Measurements from ENCODE around the gene TRPC5OS.

The TRPC5OS gene

GRCh38 chrX:111875881-111876280 is at the start of gene TRPC5OS:
TSS of gene TRPC5OS (plus strand) at chrX:111876181. CDS start at chrX:111901850, 25,669 bp downstream.
- H4K20me1 ChIP-seq: 0 out of 2 replicates have a peak, but pooled peaks cover 5% of the 10 kb centered on the region
- H3K4me2 ChIP-seq: no peak within 1 kb of the TSS
- peaks cover 56% of the 10 kb centered on the region for H3K27me3 ChIP-seq
- no peak within 1 kb of the TSS for H3K4me3 ChIP-seq
- no peaks in the 10 kb centered on the region for H3K4me1 ChIP-seq
- H3K9me3 ChIP-seq: no peaks in the 10 kb centered on the region
- H3K36me3 ChIP-seq: no peaks in the 10 kb centered on the region
- H3K27ac ChIP-seq: no peak within 1 kb of the TSS
- H3K9ac ChIP-seq: no peak within 1 kb of the TSS
- TF ChIP-seq Cebpa-rat (IDR thresholded peaks at IDR 0.05): no peak

GRCh38 chrX:111829345-111829744 is 46.6 kb upstream of the TRPC5OS start:
- no peak for TF ChIP-seq Cebpa-rat (IDR thresholded peaks at IDR 0.05)
- H3K9ac ChIP-seq: no peak overlapping the region
- peaks cover 71% of the 10 kb centered on the region for H3K27me3 ChIP-seq

GRCh38 chrX:111830571-111830970 is 45.4 kb upstream of the TRPC5OS start:
- Histone ChIP-seq H3K4me2 (no peak overlapping the region), H3K9me3 (peaks cover 23% of the 10 kb centered on the region), H3K36me3 (no peaks in the 10 kb centered on the region), H3K9ac (no peak overlapping the region), H4K20me1 (no peaks in the 10 kb centered on the region), H3K4me1 (no peaks in the 10 kb centered on the region), H3K27me3 (peaks cover 75% of the 10 kb centered on the region), H3K27ac (no peak overlapping the region), H3K4me3 (no peak overlapping the region)
- no peak for TF ChIP-seq Cebpa-rat (IDR thresholded peaks at IDR 0.05)

More at GRCh38 chrX:111829345-111829744, 46.6 kb upstream of the TRPC5OS start:
- no peak overlapping the region for H3K4me3 ChIP-seq
- H3K27ac ChIP-seq: no peak overlapping the region
- peaks cover 23% of the 10 kb centered on the region for H3K9me3 ChIP-seq
- no peaks in the 10 kb centered on the region for H3K36me3 ChIP-seq
- no peaks in the 10 kb centered on the region for H3K4me1 ChIP-seq
- H3K4me2 ChIP-seq: no peak overlapping the region
- no peaks in the 10 kb centered on the region for H4K20me1 ChIP-seq

- Histone ChIP-seq H3K36me3 (no peaks in the 10 kb centered on the region), H3K27me3 (peaks cover 75% of the 10 kb centered on the region), H3K27ac (no peak overlapping the region), H3K4me2 (no peak overlapping the region), H3K9me3 (peaks cover 23% of the 10 kb centered on the region), H3K9ac (no peak overlapping the region), H3K4me1 (no peaks in the 10 kb centered on the region), H4K20me1 (no peaks in the 10 kb centered on the region), H3K4me3 (no peak overlapping the region)
- TF ChIP-seq Cebpa-rat (IDR thresholded peaks at IDR 0.05): no peak
Measured at GRCh38 chrX:111831343-111831742, 44.6 kb upstream of the TRPC5OS start.

GRCh38 chrX:111837197-111837596 is 38.8 kb upstream of the TRPC5OS start:
- H4K20me1 ChIP-seq: no peaks in the 10 kb centered on the region
- no peaks in the 10 kb centered on the region for H3K9me3 ChIP-seq
- no peak overlapping the region for H3K27ac ChIP-seq
- H3K9ac ChIP-seq: no peak overlapping the region
- peaks cover 82% of the 10 kb centered on the region for H3K27me3 ChIP-seq
- no peak overlapping the region for H3K4me3 ChIP-seq
- no peak for TF ChIP-seq Cebpa-rat (IDR thresholded peaks at IDR 0.05)
- H3K4me2 ChIP-seq: no peak overlapping the region
- H3K36me3 ChIP-seq: no peaks in the 10 kb centered on the region
- no peaks in the 10 kb centered on the region for H3K4me1 ChIP-seq

GRCh38 chrX:111847491-111848133 is 28.4 kb upstream of the TRPC5OS start:
- H3K9me3 ChIP-seq: no peaks in the 10 kb centered on the region

GRCh38 chrX:111848541-111848940 is 27.4 kb upstream of the TRPC5OS start:
- no peak for TF ChIP-seq Cebpa-rat (IDR thresholded peaks at IDR 0.05)
- Histone ChIP-seq H3K27me3 (peaks cover 100% of the 10 kb centered on the region), H3K4me3 (no peak overlapping the region), H4K20me1 (peaks cover 5% of the 10 kb centered on the region; the same call in 1 of the 2 replicates), H3K27ac (no peak overlapping the region), H3K4me2 (no peak overlapping the region), H3K9ac (no peak overlapping the region), H3K36me3 (no peaks in the 10 kb centered on the region), H3K4me1 (no peaks in the 10 kb centered on the region), H3K9me3 (no peaks in the 10 kb centered on the region)

More at GRCh38 chrX:111847491-111848133, 28.4 kb upstream of the TRPC5OS start:
- Histone ChIP-seq H4K20me1 (peaks cover 5% of the 10 kb centered on the region; the same call in 1 of the 2 replicates), H3K27me3 (peaks cover 98% of the 10 kb centered on the region), H3K36me3 (no peaks in the 10 kb centered on the region), H3K4me2 (no peak overlapping the region), H3K4me1 (no peaks in the 10 kb centered on the region), H3K27ac (no peak overlapping the region), H3K4me3 (no peak overlapping the region), H3K9ac (no peak overlapping the region)
- TF ChIP-seq Cebpa-rat (IDR thresholded peaks at IDR 0.05): no peak

- peaks cover 100% of the 10 kb centered on the region for H3K27me3 ChIP-seq
Measured at GRCh38 chrX:111850975-111851374, 25.0 kb upstream of the TRPC5OS start.

GRCh38 chrX:111854556-111855490 is 21.2 kb upstream of the TRPC5OS start:
- Histone ChIP-seq H4K20me1 (no peaks in the 10 kb centered on the region), H3K9ac (no peak overlapping the region), H3K4me3 (no peak overlapping the region), H3K4me1 (no peaks in the 10 kb centered on the region), H3K9me3 (no peaks in the 10 kb centered on the region), H3K27me3 (peaks cover 98% of the 10 kb centered on the region), H3K4me2 (no peak overlapping the region), H3K36me3 (no peaks in the 10 kb centered on the region), H3K27ac (no peak overlapping the region)
- no peak for TF ChIP-seq Cebpa-rat (IDR thresholded peaks at IDR 0.05)

More at GRCh38 chrX:111850975-111851374, 25.0 kb upstream of the TRPC5OS start:
- H3K9ac ChIP-seq: no peak overlapping the region
- no peak for TF ChIP-seq Cebpa-rat (IDR thresholded peaks at IDR 0.05)
- no peaks in the 10 kb centered on the region for H3K9me3 ChIP-seq
- no peak overlapping the region for H3K4me2 ChIP-seq
- no peaks in the 10 kb centered on the region for H3K36me3 ChIP-seq
- no peak overlapping the region for H3K4me3 ChIP-seq
- H3K4me1 ChIP-seq: no peaks in the 10 kb centered on the region
- H4K20me1 ChIP-seq: peaks cover 5% of the 10 kb centered on the region; the same call in 1 of the 2 replicates
- no peak overlapping the region for H3K27ac ChIP-seq

Measured in BLaER1 (cell line).